Measurements from ENCODE around the gene RHOD.

Gene RHOD, protein sequence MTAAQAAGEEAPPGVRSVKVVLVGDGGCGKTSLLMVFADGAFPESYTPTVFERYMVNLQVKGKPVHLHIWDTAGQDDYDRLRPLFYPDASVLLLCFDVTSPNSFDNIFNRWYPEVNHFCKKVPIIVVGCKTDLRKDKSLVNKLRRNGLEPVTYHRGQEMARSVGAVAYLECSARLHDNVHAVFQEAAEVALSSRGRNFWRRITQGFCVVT
- total RNA-seq = 0.15 to 0.44 reads per million in 2 donors

DNA sequence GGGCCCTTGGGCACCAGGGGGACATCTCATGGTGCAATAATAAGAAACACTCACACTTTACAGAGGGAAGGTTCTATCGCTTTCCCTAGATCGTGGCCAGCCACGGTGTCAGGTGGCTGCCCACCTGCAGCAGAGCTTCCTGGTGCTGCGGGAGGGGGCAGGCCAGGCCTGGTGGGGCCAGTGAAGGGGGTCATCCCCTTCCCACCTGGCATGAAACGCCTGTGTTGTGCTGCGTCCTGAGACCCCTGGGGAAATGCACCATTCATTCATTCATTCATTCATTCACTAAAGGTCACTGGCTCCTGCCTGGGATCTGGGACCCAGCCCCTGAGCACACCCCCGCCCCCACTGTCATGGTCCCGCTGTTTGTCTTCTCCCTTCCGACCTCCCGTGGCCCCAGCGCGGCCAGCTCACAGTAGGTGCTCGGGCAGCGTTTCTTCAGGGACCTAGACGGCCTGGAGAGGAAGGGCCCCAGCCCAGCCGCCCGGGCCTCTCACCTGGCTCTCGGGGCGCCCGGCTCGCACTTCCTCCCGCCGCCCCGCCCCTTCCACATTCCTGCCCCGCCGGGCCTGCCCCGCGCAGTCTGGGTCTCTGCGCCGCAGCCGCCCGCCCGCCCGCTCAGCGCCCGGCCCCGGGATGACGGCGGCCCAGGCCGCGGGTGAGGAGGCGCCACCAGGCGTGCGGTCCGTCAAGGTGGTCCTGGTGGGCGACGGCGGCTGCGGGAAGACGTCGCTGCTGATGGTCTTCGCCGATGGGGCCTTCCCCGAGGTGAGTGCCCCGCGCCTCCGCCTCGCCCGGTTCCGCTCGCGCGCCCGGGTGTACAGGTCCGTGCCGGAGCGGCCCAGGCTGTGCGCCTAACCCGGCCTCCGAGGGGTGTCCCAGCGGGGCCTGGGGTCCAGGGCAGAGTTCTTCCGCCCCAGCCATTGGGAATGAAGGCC, at the start of gene RHOD:
Gene RHOD (plus strand): TSS at position 581 of the 938 bp plus-strand sequence. CDS start 56 bp downstream, at position 637.
- no peak for DNase-seq

DNA sequence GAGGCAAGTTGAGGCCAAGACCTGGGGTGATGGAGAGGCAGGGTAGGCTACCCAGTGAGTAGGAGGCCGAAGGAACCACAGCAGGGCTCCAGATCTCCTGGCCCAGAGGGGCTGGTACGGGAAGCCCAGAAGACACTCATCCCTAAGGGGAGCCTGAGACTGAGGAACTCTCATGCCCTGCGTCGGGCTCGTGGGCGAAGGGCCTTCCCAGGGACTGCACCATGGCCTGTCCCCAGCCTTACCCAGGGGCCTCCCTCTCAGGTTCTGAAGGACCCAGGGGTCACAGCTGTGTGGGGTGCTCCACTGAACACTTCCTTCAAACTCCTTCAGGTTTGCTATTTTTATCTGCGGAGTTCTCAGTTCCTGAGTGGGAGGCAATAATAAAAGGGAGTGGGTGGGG, 49.5 kb upstream of the RHOD start:
- DNase-seq = no peak

DNA sequence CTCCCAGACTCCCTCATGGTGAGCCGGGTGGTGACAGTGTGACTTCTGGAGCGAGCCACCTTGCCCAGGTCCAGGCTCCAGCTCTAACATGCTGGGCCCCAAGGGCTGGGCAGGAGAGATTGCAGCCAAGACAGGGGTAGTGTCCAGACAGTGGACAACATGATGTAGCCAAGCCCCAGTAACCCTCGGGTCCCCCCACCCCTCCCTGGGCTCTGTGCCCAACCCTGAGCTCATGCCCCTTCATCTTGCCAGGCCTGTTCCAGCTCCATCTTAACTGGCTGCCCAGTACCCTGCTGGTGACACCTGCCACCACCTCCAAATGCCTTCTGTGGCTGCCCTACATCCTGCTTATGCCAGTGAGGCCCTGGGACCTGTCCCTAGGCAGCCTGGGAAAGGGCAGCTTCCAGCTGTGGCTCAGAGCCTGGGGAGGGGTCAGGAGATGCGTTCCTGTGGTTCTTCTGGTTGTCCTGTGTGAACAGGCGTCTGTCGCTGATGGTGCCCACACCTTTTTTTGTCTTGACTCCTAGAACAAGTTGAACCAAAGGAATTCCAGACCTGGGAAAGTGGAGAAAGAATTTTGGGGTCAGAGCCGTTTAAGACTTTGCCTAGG, 46.2 kb upstream of the RHOD start:
- DNase-seq = no peak

DNA sequence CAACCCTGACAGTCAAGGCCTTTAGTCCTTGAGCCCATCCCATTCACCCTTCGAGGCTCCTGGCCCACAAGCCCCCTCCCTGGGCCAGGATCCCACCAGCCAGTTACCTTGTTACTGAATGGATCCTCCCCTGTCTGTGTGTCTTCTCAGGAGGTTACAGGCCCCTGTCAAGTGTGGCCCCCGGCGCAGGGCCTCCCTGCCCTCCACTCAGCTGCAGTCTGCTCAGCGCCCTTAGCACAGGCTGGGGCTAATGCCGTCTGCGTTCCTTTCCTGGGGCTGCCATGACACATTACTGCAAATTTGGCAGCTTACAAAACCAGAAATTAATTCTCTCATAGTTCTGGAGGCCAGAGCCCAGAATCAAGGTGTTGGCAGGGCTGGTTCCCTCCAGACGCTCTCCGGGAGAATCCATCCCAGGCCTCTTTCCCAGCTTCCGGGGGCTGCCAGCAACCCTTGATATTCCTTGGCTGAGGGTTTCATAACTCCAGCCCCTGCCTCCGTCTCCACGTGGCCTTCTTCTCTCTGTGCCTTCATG, 43.1 kb upstream of the RHOD start:
- DNase-seq = no peak

DNA sequence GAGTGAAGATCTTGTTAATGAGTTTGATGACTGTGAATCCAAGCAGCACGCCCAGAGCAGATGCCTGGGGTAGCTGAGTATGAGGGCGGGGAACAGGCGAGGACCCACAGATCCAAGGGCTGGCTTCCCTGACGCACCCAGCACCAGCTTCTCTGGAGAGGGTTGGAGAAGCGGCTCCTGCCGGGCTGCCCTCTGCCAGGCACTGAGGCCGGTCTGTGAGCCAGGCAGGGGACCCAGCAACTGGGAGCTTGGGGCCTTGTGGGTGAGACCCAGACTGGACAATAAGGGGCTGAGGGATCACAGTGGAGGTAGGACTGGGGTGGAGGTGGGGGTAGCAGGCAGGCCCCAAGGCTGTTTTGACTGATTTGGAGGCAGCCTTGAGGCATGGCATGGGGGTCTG, 42.3 kb upstream of the RHOD start:
- DNase-seq = no peak

DNA sequence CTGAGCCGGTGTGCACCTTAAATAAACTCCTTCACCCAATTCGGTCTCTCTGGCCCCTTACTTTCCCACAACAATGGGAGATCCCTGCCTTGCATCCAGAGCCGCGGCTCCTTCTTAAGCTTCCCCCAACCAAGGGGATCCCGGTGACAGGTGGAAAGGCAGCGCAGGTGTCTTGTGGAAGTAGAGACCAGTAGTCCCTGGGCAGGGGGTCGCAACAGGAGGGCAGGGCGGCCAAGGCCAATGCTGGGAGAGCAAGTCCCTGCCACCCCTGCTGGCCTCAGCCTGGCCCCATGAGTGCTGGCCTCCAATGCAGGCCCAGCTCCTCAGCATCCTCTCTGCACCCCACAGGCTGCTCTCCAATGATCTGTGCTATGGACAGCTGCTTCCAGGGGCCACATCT, 41.6 kb upstream of the RHOD start:
- no peak for DNase-seq

DNA sequence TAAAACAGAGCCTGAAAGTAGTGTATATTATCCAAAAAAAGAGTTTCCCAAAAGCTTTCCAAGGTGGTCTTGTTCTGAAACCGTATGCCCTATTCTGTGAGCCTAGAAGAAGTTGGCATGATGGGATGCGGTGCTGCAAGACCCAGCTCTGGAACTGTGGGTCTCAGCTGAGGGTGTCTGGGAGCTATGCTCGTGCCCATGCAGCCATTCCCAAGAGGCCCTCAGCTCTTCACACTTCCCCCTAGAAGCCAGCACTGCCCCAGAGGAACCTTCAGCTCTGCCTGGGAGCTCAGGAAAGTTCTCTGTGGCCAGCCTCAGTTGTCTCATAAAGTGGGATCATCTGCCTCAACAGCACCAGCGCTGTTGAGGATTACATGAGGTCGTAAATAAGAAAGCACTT, 40.1 kb upstream of the RHOD start:
- no peak for DNase-seq

DNA sequence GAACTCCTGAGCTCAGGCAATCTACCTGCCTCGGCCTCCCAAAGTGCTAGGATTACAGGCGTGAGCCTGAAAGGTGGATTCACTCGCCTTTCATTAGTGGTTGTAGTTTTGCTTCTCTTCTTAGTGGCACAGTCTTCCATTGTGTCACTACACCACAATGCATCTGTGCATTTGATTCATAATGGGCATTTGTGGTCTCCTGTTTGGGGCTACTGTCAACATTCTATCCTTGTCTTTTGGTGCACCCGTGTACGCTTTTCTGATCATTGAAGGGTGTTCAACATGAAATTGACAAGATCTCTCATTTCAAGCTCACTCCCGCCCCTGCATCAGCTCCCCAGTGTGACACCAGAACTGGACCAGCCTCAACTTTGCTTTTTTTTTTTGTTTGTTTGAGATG, 35.7 kb upstream of the RHOD start:
- no peak for DNase-seq

DNA sequence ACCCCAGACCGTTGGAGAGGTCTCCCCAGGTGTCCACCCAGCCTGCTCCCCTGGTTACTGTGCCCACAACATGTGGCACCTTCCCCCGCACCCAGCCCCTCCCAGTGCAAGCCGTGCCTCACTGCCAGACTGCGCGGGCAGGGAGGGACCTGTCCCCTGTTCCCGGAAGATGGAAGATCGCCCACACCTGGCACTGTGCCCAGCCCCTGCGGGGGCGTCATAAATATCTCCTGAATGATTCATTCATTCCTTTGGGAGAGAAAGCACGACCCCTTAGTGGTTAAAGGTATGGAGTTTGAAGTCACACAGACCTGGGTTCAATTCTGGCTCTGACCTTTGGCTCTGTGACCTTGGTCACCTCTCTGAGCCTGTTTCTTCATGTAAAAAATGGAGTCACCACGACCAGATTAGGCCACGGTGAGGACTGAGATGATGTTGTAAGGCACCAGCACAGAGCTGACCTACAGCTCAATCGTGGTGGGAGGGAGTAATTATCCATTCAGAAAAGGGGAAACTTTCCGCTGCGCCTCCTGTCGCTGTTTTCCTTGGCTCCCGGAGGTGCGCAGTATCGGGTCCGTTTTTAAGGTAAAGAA, 34.2 kb upstream of the RHOD start:
- no peak for DNase-seq

DNA sequence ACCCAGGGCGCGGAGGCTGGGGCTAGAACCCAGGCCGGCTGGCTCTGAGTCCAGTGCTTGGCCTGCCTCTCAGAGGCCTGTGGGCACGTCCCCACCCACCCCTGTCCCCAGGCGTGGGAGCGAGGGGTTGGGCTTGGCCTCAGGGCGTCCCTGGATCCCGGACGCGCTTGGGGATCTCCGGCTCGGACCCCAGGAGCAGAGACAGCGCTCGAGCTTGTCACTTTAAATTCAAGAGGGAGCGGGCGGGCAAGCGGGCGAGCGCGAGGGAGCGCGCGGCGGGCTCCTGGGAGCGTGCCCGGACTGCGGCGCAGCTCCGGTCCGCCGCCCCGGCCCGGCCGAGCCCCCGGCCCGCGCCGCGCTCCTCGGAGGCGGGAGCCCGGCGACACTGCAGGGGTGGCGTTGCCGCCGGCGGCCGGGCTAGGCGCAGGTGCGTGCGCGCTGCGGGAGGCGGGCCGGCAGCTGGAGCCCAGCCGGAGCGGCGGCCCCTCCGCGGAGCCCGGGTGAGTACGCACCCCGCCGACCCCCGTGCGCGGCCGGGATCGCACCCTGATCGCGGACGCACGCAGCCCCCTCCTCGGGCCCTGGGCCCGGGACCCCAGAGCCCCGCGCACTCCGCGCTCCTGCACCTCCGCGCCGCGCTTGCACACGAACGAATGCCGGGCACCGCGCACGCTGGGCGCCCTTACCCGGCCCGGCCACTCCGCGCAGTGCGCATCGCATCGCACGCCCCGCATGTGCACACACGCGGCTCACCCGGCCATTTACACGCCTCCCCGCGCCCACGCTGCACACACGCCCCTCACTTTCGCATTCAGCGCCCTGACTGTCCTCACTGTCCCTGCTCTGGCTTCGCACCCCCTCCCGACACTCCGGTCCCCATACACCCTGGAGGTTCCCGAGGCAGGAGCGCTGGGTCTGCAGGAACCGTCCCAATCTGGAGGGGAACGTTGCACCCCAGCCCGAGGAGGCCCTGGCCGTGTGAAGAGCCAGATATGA, 33.4 kb upstream of the RHOD start, which contains the start of gene SYT12:
Gene SYT12 (plus strand): TSS at position 174 of the 996 bp plus-strand sequence. CDS start 7,011 bp downstream, outside the sequence.
- DNase-seq = no peak

DNA sequence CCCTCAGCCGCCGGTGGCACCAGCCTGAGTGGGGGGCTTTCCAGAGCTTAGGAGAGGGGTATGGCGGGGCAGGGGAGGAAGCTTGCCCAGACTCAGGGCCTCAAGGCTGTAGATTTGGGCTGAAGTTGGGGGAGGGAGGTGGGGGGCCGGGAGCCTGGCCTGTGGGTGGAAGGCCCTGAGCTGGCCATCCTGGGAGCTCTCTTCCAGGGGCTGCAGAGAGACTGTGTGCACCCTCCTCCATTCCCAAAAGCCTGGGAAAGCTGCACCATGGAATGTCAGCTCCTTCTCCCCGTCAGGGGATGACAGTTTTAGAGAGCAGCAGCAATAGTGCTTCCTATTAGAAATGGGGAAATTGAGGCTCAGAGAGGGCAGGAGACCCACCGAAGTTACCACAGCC, 32.7 kb upstream of the RHOD start:
- no peak for DNase-seq

DNA sequence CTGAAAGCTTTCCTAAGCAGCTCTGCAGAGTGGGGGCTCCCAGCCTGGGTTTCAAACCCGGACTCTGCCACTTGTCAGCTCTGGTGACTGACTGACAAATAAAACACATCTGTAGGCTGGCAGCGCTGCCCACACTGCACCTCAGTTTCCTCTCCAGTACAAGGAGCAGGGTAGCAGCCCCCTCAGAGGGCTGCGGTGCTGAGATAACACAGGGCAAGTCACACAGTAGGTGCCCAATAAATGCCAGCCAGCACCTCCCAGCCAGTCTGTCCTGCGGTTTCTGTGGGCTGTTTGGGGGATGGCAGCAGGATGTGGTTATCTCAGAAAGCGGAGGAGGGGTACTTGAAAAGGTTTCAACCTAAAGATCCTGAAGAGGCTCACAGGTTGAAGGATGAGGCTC, 32.2 kb upstream of the RHOD start:
- no peak for DNase-seq

DNA sequence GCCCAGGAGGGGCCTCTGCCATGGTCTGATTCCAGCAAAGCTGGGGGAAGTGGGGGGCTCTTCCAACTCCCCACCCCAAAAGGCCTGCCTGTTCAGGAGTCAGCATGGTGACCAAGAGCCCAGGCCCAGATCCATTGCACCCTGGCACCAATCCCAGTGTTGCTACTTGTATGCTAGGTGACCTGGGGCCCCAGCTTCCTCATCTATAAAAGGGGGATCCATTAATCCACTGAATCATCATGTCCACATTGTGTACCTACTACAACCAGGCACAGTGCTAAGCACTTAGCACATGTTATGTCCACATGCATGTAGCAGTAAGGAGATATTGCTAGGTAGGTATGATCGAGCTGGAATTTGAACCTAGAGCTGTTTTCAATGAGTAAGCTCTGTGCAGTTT, 31.7 kb upstream of the RHOD start:
- DNase-seq = no peak

DNA sequence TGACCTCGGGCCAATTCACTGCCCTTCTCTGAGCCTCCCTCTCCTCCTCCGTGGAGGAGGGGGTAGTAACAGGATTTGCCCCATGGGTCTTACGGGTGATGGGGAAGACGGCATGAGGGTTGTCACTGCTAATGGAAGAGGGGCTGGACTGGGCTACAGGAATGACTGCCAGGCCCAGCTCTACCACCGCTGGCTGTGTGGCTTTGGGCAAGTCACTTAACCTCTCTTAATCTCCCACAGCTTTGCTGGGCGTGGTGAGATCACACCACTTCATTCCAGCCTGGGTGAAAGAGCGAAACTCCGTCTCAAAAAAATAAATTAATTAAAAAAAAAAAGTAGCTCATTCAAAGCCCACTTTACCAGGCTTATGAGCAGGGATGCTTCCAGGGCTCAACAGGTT, 30.9 kb upstream of the RHOD start:
- DNase-seq = no peak

DNA sequence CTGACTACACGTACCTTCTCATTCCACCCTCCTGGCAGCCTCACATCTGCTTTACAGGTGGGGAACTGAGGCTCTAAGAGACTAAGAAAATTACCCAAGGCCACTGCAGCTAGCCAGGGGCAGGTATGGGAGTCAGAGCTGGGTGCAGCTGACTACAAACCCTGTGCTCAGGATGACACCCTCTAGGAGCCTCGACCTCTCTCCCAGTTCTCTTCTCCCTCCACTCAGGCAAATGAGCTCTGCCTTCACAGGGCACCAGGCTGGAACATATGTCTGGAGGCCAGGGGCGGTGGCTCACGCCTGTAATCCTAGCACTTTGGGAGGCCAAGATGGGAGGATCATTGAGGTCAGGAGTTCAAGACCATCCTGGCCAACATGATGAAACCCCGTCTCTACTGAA, 29.7 kb upstream of the RHOD start:
- no peak for DNase-seq

DNA sequence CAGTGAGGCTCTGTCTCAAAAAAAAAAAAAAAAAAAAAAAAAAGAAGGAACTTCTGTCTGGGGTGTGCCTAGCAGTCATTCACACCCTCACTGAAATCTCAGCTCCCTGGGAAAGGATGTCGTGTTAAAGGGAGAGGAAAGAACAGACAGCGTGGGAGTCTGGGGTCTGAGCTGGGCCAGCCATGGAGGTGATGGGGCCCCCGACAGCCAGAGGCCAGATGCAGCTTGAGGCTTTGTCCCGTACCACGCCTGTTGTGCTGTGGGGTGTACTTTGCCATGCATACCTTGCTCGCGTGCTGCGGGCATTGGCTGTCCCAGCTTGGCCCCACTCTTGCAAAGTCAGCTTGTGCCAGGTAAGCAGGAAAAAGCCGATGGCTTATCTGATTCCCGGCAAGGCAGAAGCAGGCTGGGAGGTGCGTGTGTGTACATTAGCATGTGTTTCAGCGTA, 29.1 kb upstream of the RHOD start:
- no peak for DNase-seq

DNA sequence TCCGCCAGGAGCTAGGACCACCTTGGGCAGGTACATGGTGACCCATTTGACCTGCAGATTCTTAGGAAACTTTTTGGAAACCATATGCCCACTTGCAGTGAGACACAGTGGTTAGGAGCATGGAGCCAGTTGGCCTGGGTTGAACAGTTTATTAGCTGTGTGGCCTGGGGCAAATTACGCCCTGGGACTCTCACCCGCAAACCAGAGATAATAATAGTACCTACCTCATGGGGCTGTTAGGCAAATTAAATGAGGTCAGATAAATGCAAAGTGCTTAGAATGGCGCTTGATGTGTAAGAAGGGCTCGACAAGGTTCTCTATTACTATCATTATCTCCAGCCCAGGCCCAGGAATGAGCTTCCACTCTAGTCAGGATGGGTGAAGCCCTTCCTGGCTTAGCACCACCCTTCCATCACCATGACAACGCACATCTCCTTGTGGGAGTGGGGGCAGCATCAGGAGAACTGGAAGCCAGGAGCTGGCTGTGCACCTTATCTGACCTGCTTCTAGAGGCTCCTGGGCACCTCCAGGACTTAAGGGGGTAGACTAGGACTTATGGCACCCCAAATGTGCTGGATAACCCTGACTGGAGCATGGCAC, 28.6 kb upstream of the RHOD start:
- no peak for DNase-seq

DNA sequence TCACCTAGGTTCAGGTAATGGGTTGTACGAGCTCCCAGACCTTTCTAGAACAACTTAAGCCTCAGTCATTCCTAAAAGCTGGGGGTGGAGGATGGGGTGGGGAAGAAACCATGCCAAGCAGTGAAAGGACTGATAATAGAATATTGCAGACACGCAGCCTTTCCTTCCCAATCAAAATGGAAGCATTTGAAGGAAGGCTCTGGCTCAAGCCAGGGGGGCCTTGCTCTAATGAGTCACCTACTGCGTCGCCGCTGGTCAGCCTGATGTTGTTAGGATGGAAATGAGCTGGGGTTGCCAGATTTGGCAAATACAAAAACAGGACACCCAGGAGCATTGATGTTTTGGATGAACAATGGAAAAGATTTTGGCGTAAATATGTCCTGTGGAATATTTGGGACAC, 27.5 kb upstream of the RHOD start:
- no peak for DNase-seq

DNA sequence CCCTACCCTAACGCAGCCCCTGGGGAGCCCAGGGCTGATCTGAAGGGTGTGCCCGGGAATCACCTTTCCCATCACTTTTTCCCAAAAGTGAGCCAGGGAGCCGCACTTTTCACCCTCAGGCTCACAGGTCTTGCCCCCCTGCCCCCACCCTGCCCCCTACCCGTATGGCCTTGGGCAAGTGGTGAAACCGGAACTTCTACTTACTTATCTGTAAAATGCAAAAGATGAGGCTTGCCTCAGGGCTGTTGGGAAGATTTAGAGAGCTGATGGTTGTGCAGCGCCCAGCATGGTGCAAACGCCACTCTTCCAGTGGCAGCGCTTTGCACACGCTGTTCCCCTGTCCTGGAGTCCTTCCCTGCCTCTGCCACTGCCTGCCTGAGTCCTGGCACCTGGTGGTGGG, 25.7 kb upstream of the RHOD start:
- no peak for DNase-seq

DNA sequence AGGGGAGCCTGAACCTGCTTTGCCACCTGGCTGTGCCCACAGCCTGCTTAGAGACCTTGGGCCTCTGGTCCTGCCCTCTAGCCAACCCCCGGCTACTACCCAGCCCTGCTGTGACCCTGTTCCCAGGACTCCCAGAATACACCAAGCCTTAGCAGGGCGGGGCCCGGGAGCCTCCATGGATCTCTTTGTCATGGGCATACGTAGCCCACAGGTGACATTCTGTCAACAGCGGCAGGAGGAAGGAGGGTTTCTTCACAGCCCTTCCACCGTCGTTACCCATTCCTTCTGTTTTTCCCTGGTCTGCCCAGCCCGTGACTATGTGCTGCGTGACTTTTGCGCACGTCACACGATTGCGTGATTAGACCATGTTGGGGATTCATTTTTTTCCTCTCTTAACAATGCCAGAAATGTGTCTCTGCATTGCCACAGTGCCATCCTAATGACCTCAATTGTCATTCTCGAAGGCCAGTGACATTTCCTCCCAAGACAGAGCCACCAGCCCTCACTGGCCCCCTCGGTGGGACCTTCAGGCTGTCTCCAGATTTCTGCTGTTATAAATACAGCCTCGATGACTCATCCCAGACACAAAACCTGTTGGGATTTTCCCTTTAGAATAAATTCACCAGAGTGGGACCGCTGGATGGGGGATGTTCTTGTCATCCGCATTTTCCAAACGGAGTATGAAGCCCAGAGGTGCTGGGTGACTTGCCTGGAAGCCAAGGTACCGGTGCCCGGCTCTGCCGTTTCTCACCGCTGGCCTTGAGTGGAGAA, 24.7 kb upstream of the RHOD start:
- DNase-seq = no peak

All from activated gamma-delta T cell (primary cell).